IPS DF 4.7 (cell line): ENCODE measurements around the gene MAFG.

ENCODE experiments used
- DNase-seq: peaks from one replicate; pipeline ENCODE4 v3.0.0-alpha.2; 2013; ENCODE audit warnings: low spot score; ENCODE audit errors: extremely low read depth

The MAFG gene

DNA sequence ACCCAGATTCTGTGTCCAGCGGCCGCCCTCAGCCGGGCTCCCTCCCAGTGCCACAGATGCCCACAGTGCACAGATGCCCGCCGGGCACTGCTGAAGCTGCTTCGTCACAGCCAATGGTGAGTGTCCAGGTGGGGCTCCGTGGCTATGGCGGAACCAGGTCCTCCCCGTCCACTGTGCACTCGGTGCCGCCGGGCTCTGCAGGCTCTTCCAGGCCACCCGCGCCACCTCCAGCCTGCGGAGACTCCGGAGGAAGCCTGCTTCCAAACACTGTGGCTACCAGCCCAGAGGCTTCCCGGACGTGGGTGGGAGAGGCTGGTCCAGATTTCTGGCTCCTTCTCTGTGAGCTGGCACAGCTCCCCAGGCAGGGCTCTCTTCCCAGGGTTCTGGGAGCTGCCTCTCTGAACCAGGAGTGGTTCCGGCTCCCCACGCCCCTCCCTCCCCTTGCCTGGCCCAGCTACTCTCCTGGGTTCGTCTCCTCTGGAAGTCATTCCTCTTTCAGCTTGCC is 12.4 kb upstream of the MAFG start:
- DNase-seq, result no peak

DNA sequence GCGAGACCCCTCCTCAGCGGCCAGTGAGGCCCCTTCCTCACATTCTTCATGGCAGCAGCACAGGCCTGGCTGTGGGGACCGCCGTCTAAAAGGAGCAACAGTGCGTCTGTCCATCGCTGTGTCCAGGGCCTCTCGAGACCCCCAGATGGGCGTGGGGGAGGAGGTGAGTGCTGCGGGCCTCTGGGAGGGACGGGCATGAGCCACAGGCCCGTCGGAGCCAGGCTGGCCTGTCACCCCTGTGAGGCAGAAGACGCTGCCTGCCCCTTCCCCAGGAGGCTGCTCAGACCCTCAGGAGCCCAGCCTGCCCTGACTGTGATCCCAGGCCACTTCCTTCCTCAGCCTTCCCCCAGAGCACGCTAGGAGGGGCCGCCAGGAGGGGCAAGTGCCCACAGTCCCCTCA is 11.7 kb upstream of the MAFG start:
- DNase-seq, result no peak

DNA sequence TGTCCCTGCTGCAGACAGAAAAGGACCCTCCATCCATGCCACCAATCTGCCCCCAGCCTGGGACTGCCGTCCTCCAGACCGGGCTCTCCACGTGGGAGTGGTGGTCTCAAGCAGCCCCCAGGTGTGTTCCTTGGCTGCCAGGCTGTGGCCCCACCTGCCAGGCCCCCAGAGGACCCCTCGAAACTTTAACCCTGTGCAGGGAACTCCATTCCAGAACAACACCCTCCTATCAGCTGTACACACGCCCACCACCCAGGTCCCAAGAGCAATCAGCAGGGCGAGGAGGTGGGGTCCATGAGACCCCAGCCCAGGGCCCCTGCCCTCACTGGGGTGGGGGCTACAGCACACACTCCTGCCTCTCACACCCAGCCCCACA is 8.2 kb upstream of the MAFG start:
- no peak for DNase-seq

DNA sequence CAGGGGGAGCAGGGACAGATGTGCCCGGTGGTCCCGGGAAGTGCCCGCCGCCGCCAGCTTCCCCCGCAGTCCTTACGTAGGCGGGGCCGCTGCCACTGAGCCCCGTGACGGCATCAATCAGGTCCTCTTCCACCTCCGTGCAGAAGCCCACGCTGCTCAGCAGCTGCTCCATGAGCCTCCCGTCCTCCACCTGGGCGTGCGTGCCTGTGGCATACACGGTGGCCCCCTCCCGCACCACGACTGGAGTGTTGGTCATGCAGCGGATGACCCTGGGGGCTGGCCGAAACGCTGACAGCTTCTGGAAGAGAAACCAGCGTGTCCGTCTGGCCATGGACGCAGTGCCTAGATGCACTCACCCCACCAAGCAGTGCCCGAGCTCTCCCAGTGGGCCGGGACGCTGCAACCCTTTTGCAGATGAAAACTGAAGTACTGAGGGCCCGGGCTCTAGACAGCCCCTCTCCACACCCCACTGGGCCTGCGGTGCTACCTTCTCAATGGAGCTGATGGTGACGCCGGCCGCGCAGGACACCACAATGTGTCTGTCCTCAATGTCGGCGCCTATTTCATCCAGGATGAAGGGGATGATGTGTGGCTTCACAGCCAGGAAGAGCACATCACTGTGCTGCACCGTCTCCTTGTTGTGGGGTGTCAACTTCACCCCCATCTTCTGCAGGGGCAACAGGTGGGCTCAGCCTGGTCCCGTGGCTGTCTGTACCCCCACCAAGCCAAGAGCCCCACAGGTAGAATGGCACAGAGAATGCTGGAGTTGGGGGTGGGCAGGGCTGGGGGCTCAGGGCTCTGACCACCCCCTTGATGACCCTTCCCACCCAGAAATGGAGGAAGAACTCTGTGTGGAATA is 7.5 kb upstream of the MAFG start:
- DNase-seq, result no peak

DNA sequence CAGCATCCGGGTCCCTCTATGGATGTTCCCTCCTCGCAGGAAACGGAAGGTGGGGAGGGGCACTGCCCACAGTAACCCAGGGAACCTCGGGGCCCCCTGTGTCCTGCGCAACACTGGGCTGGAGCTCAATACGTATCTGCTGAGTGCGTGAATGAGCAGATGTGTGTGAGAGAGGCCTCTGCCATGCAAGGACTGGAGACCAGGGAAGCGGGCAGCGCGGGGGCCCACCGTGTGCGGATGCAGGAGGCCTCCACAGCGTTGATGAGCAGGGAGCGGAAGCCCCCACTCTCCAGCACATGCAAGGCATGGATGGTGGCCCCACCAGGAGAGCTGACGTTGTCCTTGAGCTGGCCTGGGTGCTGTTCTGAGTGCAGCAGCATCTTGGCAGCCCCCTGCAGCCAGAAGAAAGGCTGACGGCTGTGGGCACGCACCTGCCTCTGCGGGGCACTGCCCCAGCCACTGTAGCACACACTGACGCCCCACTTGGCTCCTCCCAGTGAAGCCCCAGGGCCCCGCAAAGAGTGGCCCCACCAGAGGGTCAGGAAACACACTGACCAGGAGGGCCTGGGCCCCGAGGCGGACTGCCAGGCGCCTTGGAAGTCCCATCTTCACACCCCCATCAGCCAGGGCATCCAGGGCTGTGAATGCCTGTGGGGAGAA is 6.7 kb upstream of the MAFG start:
- no peak for DNase-seq

DNA sequence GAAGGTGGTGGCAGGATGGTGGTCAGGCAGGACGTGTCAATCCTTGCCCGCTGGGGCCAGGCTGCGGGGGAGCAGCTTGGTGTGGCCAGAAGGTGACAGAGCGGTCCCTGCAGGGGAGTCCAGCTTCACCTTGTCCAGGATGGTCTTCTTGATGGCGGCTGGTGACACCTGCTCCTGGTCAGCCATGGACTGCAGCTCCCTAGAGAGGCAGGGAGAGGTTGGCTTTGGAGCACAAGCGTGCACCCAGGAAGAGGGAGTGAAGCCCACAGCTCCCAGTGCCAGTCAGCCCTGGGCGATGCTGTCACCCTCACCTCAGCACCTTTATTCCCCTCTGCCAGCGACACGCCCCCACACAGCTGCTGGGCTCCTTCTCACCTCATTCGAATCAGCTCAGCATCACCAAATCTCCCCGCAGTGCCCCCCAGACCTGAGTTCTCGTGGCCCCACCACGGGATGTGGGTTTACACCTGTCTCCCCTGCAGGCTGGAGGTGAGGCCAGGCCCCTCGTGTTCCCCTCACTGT is 5.7 kb upstream of the MAFG start:
- DNase-seq, result no peak

DNA sequence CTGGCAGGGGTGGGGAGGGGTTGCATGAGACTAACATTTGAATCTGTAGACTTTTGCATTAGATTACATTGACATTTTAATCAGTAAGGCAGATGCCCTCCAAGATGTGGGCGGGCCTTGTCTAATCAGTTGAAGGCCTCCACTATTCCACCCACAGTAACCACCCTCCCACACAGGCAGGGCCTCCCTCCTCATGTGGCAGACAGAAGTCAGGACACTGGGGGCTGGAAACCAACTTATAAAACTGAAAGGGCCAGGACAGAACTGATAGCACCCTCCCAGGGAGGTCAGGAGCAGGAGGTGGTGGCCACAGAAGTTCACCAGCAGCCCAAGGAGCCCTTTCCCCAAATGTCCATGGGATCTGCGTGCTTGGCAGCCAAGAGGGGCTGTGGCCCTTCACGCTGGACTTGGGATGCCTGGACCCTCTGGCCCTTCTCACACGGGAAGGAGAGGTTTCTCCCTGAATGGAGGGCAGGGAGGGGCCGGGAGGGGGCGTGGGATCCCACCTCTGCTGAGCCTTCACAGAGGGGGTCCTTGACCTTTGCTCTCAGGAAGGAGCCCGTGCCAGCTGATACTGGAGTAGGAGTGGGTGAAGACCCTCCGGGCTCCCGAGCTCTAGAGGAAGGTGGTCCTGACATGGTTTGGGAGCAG is 4.9 kb upstream of the MAFG start:
- DNase-seq, result no peak

DNA sequence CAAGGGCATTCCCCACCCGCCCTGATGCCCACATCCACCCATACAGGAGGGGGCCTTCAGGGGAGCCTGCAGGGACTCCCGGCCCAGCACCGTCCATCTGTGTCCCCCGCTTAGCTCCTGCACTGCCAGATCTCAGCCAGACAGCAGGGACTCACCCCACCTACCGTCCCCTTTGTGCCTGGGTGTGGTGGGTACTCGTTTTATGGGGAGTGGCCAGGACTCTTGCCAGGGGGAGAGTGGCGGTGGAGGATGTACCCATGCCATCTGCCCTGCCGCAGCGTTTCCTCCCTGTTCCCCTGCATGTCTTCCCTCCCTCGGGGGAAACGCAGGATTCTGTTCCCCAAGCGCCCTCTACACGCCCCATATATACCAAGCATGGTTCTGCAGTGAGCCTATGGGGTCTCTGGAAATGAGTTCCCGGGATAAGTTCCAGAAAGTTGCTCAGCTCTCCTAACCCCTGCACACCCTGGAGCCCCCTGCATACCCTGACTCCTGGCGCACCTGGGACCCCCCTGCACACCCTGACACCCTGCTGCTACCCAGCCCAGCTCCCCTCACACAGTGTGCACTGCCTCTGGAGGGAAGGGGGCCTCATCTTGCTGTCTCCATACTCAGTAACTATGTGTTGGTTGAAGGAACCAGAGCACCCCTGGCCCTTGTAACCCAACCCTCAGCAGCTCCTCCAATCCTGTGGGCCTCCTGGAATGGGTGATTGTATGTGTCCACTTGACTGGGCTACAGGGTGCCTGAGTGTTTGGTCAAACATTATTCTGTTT is 4.2 kb upstream of the MAFG start:
- no peak for DNase-seq

DNA sequence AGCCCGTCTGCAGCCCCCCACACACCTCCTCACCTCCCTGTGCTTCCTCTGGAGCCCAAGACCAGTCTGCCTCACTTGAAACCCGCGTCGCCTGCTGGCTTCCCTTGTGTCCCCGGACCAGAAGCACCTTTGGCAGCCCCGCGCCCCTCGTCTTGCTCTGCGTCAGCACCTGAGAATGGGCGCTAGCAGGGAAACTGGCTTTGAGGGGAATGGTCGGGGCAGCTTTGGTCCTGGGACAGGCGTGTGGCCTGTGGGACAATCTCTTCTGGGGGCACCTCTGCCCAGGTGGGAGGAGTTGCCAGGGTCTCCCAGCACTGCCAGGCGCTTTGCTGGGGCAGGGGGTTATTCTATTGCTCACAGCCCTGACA is 3.6 kb upstream of the MAFG start:
- DNase-seq, result no peak

DNA sequence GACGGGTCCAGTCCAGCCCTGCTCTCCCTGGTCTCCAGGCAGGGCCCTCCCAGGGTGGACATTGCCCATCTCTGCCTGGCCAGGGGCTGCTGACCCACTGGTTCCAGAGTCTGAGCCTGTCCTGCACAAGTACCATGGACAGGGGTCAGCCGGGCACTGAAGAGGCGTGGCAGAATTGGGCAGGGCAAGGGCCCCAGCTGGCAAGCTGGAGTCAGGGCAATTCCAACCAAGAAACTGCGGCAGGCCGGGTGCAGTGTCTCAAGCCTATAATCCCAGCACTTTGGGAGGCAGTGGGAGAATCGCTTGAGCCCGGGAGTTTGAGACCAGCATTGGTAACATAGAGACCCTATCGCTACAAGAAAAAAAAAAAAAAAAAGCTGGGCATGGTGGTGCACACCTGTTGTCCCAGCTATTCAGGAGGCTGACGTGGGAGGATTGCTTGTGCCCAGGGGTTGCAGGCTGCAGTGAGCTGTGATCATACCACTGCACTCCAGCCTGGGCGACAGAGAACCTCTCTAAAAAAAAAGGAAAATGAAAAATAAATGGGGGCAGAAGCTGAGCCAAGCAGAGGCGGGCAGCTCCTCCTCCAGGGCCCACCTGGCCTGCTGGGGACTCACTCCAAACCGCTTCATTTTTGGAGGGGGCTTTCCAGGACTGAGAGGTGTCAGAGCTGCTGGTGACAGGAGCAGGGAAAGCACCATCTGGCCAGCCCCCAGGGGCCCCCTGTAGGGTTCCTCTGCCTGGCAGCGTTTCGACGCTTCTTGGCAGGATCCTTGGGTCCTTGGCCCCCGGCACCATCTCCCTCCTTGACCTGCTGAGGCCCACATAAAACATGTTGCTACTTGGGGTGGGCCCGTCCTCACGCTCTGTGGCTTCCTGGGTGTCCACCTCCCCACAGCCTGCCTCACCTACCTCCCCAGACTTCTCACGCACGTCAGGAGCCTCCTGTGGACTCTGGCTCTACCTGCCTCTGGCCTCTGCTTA is 2.9 kb upstream of the MAFG start:
- no peak for DNase-seq

DNA sequence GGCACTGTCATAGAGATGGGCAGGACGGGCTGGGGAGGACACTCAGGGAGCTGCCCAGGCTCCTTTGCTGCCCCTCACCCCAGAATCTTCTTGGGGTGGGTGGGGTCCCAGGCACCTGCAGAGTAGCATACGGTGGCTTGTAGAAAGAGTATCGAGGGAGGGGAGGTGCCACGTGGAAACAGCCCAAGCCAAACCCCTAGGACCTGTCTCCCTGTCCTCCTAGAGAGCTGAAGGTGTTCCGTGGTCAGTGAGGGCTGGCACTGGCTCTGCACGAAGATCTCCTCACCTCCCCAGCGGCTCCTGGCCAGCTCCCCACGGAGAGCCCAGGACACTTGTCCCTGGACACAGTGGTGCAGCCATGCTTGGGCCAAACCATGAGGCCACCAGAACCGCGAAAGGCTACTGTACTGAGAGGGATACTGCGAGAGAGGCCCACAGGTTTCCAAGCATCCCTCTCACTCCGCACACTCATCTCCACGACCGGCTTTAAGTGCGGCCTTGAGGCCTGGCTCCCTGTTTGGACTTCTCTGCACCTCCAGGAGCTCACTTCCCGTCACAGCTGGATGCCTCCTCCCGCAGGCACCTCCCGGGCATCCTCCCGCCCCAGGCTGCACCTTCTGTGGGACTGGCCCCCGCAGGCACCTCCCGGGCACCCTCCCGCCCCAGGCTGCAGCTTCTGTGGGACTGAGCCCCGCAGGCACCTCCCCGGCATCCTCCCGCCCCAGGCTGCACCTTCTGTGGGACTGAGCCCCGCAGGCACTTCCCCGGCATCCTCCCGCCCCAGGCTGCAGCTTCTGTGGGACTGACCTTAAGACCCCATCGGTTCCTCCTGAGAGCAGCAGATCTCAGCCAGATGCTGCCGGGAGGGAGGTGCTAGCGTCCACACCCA is 2.0 kb upstream of the MAFG start:
- DNase-seq, result no peak

DNA sequence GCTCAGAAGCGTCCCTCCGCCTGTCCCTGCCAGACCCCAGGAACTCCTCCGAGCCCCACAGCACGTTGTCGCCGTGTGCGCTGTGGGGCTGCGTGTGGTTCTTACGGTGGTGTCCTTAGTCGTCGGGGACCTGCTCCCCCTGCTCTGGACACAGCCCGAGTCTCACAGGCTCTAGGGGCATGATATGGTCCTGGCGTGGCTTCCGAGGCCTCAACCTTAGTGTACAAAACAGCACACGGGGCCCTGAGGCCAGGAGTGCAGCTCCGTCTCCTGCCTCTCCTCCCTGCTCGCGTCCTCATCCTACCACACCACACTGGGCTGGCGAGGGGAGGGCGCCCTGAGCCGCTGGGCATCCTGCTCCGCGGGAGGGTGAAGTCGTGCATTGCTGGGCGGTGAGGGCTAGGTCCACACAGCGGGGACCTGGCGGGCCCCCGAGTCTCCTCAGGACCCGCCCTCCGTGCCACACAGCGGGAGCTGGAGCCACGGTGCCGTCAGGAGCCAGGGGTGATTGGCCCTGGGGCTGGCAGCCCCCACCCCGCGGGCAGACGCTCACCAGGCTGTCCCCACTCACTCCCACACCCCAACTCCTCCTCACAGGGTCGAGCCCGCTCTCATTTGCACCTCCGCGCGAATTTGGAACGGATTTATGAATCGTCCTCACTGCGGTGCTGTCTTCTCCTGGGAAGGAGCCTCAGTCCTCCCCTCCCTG is 1.2 kb upstream of the MAFG start:
- DNase-seq, result no peak

DNA sequence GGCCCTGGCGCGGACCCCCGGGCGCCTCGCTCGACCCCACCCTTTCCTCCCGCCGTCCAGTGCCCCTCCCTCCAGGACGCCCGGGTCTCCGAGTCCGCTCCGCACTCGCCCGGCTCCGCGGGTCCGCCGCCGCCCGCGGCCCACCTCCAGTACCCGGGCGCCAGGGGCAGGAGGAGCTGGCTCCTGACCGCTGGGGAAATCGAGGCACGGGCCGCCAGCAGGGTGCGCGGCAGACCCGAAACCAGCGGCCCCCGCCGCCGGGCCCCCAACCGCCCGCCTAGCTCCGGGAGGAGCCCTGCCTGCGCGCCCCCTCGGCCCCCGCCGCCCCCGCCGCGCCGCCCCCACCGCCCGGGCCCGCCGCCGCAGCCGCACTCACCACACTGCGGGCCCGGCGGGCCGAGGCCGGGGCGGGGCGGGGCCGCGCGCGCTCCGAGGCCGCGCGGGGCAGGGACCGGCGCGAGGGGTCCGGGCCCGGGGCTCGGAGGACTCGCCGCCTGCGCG is 333 bp downstream of the MAFG start:
- DNase-seq, result no peak

DNA sequence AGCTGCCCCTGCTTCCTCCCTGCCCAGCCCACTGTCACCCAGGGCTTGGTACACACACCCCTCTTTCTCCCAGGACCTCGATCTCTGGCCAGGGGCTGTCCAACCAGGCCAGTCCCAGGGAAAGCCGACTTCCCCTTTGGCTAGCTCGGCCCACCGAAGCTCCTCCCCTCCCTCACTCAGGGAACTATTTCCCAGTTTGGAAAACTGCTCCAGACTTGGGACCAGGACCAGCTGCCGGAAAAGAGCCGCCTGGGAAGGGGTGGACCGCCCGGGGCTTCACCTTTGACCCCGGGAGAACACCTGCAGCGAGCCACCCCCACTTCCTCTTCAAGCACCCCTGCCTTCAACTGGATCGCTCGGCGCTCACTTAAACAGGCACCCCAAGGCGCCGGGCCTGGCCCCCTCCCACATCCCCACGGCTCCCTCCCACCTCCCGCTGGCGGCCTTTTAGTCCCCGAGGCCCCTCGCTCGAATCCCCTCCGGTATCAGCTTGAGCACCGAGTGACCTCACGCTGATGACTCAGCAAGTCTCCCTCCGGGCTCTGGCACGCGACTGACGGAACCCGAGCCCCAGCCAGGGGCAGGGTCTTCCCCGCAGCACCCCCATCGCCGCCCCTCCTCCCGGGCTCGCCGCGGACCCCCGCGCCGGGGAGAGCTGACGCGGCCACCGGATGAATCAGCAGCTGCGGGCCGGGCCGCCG is 934 bp downstream of the MAFG start:
- no peak for DNase-seq

DNA sequence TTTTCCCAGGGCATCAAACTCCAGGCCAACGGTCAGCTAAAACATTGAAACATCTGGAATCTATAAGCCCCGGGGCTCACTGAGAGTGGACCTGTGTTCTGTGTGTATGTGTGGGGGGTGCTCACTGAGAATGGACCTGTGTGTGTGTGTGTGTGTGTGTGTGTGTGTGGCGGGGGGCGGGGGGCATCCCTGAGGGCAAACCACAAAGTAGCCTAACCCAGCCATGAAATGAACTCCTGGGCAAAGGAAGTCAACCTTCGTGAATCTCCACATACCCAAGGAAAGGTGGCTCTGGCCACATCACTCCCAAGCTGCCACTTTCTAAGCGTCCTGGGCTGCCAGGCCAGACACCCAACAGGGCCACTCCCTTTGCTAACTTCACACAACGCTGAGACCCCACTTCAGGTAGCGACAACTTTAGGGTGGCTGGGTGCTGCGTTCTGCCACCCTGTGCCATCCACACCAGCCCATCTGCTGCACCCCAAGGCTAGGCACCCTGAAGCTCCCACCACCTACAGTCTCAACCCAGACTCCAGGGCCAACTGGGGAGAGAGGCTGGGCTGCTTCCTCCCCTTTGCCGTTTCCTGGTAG is 1.6 kb downstream of the MAFG start:
- DNase-seq, result no peak

DNA sequence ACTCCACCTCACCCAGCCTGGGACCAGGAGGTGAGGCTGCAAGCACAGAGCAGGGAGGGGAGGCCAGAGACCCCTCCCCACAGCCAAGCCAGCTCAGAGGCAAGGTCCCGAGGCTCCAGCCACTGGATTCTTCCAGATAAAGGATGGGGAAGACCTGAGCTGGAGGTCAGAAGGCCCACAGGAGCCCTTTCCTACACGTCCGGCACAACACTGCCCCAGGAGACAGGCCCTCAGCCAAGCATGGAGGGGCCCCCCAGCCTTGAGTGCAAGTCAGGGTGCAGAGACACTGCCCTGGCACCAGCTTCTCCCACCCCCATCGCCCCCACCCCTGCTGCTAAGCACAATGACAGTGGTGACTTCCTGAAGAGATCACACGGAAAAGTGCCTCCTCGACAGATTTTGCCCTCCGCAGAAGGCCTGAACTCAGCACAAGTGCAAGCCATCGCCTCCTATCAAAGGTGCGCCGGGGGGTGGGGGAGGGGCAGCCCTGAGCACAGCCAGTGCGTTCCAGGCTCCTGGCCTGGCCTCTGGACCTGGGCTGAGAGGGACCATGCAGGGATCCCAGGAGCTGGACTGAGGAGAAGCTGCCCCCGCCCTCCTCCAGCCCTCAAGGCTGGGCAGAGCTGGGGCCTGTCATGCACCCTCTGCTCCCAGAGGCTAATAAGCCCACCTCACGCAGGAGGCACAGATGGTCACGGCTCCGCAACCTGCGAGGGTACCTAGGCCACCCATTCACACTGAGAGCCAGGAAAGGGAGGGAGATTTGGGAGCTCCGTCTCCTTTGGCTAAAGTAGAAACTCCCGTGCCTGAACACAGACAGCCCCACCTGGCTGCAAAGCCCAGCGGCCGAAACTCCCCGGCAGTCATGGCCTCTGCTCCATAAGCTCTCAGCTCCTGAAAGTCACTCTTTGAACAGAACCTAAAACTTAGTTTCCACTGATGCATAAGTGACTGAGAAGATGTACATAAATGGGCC is 2.7 kb downstream of the MAFG start:
- DNase-seq, result no peak
